Glutamatergic neuron (in vitro differentiated cells): ENCODE results near the gene SPATS1. TPM values are rescaled to one million over a fixed set of nuclear protein-coding genes. Genes with fewer than 3 reads are reported as not detected.
A peak's percentile ranks its signal among the peaks of the same experiment; 100 is the strongest.

ENCODE experiments used
- DNase-seq: peaks from one replicate; pipeline ENCODE4 v3.0.0; 2022
- H3K27ac Mint-ChIP-seq: one replicate; pipeline ENCODE4 v1.8.0; 2020; ENCODE audit warnings: mild to moderate bottlenecking, mixed read lengths, inconsistent platforms; ENCODE audit not compliant: unreplicated experiment
- H3K27me3 Mint-ChIP-seq: one replicate; pipeline ENCODE4 v1.8.0; 2020; ENCODE audit warnings: mild to moderate bottlenecking, moderate library complexity, mixed read lengths, inconsistent platforms; ENCODE audit not compliant: unreplicated experiment
- H3K36me3 Mint-ChIP-seq: one replicate; pipeline ENCODE4 v1.8.0; 2020; ENCODE audit warnings: mild to moderate bottlenecking, mixed read lengths, inconsistent platforms; ENCODE audit not compliant: unreplicated experiment
- H3K4me1 Mint-ChIP-seq: one replicate; pipeline ENCODE4 v1.8.0; 2020; ENCODE audit warnings: mild to moderate bottlenecking, low read depth, mixed read lengths, inconsistent platforms; ENCODE audit not compliant: unreplicated experiment
- H3K4me3 Mint-ChIP-seq: one replicate; pipeline ENCODE4 v1.8.0; 2020; ENCODE audit warnings: mild to moderate bottlenecking, mixed read lengths, inconsistent platforms; ENCODE audit not compliant: unreplicated experiment
- H3K9me3 Mint-ChIP-seq: one replicate; pipeline ENCODE4 v1.8.0; 2020; ENCODE audit warnings: mild to moderate bottlenecking, moderate library complexity, mixed read lengths, inconsistent platforms; ENCODE audit not compliant: unreplicated experiment
- total RNA-seq: library from RNA; stranded (reverse); fragmentation: NEBNext Ultra II Directional; extraction: Animal tissue kit (Norgen Biotek cat#: 25700); gene quantifications from one replicate; pipeline ENCODE4 v1.2.1, GENCODE V29; 2021; ENCODE audit not compliant: unreplicated experiment
- TF ChIP-seq, protein P1 (sequence below): fragments of 200-600 bp; sonication (generic); IDR thresholded peaks from one replicate; pipeline ENCODE4 v1.5.0; 2021; ENCODE audit not compliant: partially characterized antibody, unreplicated experiment

The SPATS1 gene
- total RNA-seq, 1 donor from 2014 or later, result not detected

GRCh38 chr6:44388887-44389286 lies 46.4 kb downstream of the SPATS1 start:
- Mint-ChIP-seq H3K27me3 (peaks cover 3% of the 10 kb centered on the region), H3K4me3 (peak overlapping the region; percentile 89), H3K27ac (peak overlapping the region; percentile 60), H3K36me3 (peaks cover under 1% of the 10 kb centered on the region), H3K9me3 (peaks cover 8% of the 10 kb centered on the region), H3K4me1 (peaks cover 12% of the 10 kb centered on the region)
- TF ChIP-seq, protein P1, sequence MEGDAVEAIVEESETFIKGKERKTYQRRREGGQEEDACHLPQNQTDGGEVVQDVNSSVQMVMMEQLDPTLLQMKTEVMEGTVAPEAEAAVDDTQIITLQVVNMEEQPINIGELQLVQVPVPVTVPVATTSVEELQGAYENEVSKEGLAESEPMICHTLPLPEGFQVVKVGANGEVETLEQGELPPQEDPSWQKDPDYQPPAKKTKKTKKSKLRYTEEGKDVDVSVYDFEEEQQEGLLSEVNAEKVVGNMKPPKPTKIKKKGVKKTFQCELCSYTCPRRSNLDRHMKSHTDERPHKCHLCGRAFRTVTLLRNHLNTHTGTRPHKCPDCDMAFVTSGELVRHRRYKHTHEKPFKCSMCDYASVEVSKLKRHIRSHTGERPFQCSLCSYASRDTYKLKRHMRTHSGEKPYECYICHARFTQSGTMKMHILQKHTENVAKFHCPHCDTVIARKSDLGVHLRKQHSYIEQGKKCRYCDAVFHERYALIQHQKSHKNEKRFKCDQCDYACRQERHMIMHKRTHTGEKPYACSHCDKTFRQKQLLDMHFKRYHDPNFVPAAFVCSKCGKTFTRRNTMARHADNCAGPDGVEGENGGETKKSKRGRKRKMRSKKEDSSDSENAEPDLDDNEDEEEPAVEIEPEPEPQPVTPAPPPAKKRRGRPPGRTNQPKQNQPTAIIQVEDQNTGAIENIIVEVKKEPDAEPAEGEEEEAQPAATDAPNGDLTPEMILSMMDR, result no peak
- DNase-seq, result no peak

DNA sequence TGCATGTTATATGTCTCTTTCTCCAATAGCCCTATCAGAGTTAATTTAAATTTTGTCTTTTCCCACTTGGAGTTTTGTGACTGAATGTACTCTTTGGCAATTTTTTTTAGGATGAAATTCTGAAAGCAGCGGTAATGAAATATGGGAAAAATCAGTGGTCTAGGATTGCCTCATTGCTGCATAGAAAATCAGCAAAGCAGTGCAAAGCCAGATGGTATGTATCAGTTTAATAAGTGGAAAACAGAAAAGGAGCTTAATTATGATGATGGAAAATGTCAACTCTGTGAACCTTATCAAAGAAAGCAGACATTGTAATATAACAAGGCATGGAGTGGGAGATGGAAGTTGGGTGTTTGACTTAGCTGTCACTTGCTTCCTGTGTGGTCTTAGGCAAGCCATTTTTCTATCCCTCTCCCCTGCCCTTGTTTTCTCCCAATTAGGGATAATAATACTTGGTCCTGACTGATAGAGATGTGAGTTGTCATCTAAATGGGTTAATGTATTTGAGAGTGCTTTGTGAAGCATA lies 47.8 kb downstream of the SPATS1 start:
- TF ChIP-seq, protein P1, result no peak
- no peak for DNase-seq
- Mint-ChIP-seq H3K27me3 (peaks cover 3% of the 10 kb centered on the region), H3K4me3 (no peak overlapping the region), H3K27ac (no peak overlapping the region), H3K36me3 (peaks cover 5% of the 10 kb centered on the region), H3K9me3 (peaks cover 8% of the 10 kb centered on the region), H3K4me1 (peaks cover 12% of the 10 kb centered on the region)

Other genes starting within 250 kb of the SPATS1 start
- 31.7 TPM for gene MRPL14, start 215.2 kb upstream of the SPATS1 start, total RNA-seq
- gene TMEM63B, start 215.1 kb upstream of the SPATS1 start, total RNA-seq, result 148 TPM
- gene CAPN11, start 183.8 kb upstream of the SPATS1 start, total RNA-seq, result not detected
- gene MYMX, start 125.7 kb upstream of the SPATS1 start, total RNA-seq, result 0.91 TPM
- gene SLC29A1, start 119.1 kb upstream of the SPATS1 start, total RNA-seq, result 20.0 TPM
- 771 TPM for gene HSP90AB1, start 95.5 kb upstream of the SPATS1 start, total RNA-seq
- 71.8 TPM for gene SLC35B2, start 85.1 kb upstream of the SPATS1 start, total RNA-seq
- 15.3 TPM for gene NFKBIE, start 77.1 kb upstream of the SPATS1 start, total RNA-seq
- 51.3 TPM for gene TMEM151B, start 72.2 kb upstream of the SPATS1 start, total RNA-seq
- gene AARS2, start 29.3 kb upstream of the SPATS1 start, total RNA-seq, result 41.7 TPM
- 19.6 TPM for gene CDC5L, start 45.1 kb downstream of the SPATS1 start, total RNA-seq